HG03097 (cell line): Measurements from ENCODE around the gene MAB21L4.

Experiments
- ATAC-seq: cut with Tn5 transposase; IDR thresholded peaks from one replicate; pipeline ENCODE4 v1.9.1; 2021; ENCODE audit not compliant: unreplicated experiment, low FRiP score

Gene MAB21L4

DNA sequence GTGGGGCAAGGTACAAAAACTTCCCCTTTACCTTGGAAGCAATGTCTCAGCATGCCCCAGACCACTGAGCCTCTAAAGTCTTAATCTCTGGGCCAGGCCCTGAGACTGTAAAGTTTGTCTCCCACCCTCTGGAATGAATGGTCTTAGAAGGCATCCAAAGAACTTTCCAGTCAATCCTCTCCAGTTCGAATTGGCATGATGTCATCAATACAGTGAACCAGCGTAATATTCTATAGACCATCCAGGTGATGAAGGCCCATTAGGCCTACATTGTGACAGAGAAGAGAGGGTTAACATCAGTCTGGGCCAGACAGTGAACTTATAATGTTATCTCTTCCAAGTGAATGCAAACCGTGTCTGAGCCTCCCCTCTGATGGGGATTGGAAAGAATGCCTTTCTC lies 11.2 kb downstream of the MAB21L4 start:
- no peak for ATAC-seq

DNA sequence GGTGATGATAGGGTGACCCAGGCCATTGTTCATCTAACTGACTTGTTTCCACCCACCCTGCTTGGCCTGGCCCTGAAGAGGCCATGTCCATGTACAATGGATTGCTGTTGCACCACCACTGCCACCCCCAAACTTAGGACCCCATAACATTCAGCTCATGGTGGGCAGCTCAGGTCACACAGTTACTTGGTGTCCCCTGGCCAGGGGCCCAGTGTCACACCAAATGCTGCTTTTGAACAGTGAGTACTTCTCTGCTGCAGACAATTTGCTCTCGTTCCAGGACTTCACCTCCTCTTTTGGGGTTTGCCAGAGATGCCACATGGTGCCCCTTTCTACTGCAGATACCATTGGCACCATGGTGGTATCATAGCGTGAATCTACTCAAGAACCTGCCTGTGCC lies 11.7 kb downstream of the MAB21L4 start:
- ATAC-seq = no peak

GRCh38 chr2:240881913-240882312 lies 14.0 kb downstream of the MAB21L4 start:
- ATAC-seq = no peak

DNA sequence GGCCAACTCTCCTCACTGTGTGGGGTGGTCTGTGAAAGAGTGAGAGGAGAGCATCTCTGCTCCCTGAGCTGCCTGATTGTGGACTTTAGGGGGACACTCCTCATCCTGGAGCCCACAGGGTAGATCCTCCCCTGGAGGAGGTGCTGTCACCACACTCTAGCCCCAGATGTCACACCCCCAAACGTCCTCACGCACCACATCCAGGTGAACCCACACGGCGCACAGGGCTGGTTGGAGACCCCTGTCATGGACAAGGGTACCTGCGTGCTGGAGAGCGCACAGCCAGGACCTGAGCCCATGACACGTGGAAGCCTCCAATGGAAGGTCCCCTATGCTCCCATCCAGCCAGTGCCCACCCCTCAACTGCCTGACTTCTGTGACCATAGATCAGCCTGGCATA lies 16.9 kb downstream of the MAB21L4 start:
- no peak for ATAC-seq

GRCh38 chr2:240878341-240878936 lies 17.5 kb downstream of the MAB21L4 start:
- no peak for ATAC-seq

GRCh38 chr2:240877460-240878340 lies 18.3 kb downstream of the MAB21L4 start:
- no peak for ATAC-seq

- no peak for ATAC-seq
Observed at GRCh38 chr2:240876475-240877251, 19.3 kb downstream of the MAB21L4 start.

GRCh38 chr2:240876035-240876474 lies 19.9 kb downstream of the MAB21L4 start:
- no peak for ATAC-seq

- no peak for ATAC-seq
Observed at GRCh38 chr2:240875228-240876034, 20.5 kb downstream of the MAB21L4 start.

DNA sequence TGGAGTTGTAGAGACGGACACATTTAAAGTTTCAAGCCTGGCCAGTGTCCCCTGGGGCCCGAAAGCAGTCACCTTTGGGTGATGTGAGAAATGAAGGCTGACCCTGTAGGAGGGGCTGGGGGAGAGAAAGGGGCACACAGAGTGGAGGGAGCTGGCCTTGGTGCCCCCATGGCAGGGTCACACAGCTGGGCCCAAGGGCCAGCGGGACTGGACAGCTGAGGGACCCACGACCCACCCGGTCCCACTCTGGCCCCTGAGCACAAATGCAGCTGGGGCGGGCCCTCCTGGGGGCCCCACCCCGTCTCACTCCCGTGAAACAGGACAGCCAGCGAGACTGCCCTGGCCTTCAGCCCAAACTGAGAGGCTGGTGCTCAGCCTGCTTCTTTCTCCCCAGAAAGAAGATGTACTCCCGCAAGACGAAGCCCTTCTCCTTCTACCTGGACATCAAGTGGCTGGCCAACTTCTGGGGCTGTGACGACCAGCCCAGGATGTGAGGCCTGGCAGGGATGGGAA lies 21.2 kb downstream of the MAB21L4 start:
- ATAC-seq = no peak

DNA sequence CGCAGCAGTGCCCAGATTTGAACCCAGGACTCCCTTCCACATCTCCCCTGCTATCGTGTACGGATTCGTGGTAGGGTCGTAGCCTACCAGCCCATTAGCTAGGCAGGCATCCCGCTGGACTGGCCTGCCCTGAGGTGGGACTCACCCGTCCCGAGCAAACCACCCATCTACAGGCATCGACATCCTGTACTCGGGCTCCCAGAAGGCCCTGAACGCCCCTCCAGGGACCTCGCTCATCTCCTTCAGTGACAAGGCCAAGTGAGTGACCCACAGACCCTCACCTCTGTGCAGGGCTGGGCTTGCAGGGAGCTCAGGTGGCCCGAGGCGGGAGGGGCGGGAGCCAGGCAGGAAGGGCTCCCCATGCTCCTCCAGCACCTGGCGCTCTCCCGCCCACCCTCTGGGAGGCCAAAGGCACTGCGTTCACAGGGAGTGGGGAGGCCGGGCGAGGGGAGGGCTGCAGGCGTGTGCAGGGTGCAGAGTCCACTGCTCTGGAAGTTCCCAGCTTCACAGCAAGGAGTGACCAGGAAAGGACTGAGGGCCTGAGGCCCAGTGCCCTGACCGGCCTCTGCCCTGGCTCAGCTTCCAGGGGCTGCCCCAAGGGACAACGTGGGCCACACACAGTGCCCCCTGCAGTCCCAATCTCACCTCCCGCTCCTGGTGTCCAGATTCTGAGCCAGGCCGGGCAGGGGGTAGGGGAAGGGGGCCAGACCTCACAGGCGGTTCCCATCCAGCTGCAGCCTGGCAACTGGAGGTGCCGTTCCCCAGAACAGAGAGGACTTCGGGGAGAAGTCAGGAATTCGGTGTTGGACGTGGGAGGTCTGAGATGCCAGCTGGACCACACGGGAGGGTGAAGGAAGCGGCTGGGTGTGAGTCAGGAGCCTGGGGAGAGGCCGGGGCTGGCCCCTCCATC lies 21.9 kb downstream of the MAB21L4 start:
- no peak for ATAC-seq

GRCh38 chr2:240873098-240873788 lies 22.7 kb downstream of the MAB21L4 start:
- no peak for ATAC-seq

DNA sequence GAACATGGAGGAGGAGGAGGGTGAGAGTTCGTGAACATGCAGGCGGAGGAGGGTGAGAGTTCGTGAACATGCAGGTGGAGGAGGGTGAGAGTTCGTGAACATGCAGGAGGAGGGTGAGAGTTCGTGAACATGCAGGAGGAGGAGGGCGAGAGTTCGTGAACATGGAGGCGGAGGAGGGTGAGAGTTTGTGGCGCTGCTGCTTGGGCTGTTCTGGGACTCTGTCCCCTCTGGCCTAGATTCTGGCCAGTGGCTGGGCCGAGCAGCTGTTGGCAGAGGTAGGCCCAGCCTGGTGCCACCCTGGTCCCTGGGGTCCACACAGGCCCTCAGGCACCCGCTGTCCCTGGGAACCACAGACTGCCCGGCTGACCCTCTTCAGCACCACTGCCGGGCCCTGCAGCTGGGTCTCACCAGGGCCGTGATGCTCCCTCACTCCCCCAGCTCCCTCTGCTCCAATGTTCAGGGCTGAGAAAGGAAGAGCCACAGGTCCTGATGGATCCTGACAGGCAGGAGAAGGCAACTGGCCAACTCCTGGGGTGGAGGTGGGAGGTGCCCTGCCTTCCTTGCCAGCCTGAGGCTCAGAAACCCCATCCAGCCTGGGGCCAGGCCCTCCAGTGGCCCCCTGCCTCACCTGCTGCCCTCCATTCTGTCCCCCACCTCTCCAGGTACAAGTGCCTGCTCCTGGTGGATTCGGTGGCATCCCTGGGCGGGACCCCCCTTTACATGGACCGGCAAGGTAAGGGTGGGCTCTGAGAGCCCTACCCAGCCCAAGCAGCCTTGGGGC lies 23.4 kb downstream of the MAB21L4 start:
- no peak for ATAC-seq

- no peak for ATAC-seq
Observed at GRCh38 chr2:240871071-240871958, 24.6 kb downstream of the MAB21L4 start.

- no peak for ATAC-seq
Observed at GRCh38 chr2:240869956-240870875, 25.7 kb downstream of the MAB21L4 start.
